ENCODE measurements around the gene GABRG3.

The GABRG3 gene

GRCh38 chr15:27433604-27434003 is 462.6 kb downstream of the GABRG3 start:
- no peak for DNase-seq

GRCh38 chr15:27438403-27439375 is 467.7 kb downstream of the GABRG3 start:
- DNase-seq = no peak

- no peak for DNase-seq
Measured at GRCh38 chr15:27441120-27441519, 470.1 kb downstream of the GABRG3 start.

- DNase-seq = no peak
Measured at GRCh38 chr15:27448234-27448633, 477.3 kb downstream of the GABRG3 start.

- DNase-seq = no peak
Measured at GRCh38 chr15:27448986-27449385, 478.0 kb downstream of the GABRG3 start.

GRCh38 chr15:27449941-27450340 is 479.0 kb downstream of the GABRG3 start:
- DNase-seq = no peak

- DNase-seq = no peak
Measured at GRCh38 chr15:27454281-27455075, 483.5 kb downstream of the GABRG3 start.

- no peak for DNase-seq
Measured at GRCh38 chr15:27456807-27457206, 485.8 kb downstream of the GABRG3 start.

GRCh38 chr15:27457766-27458165 is 486.8 kb downstream of the GABRG3 start:
- DNase-seq = no peak

- no peak for DNase-seq
Measured at GRCh38 chr15:27458345-27459084, 487.5 kb downstream of the GABRG3 start.

GRCh38 chr15:27459836-27460235 is 488.9 kb downstream of the GABRG3 start:
- no peak for DNase-seq

- DNase-seq = no peak
Measured at GRCh38 chr15:27461181-27461580, 490.2 kb downstream of the GABRG3 start.

GRCh38 chr15:27463525-27464088 is 492.6 kb downstream of the GABRG3 start:
- DNase-seq = no peak

GRCh38 chr15:27464941-27465612 is 494.1 kb downstream of the GABRG3 start:
- no peak for DNase-seq

GRCh38 chr15:27466758-27467157 is 495.8 kb downstream of the GABRG3 start:
- no peak for DNase-seq

GRCh38 chr15:27468151-27468591 is 497.2 kb downstream of the GABRG3 start:
- DNase-seq = no peak

GRCh38 chr15:27473845-27474244 is 502.9 kb downstream of the GABRG3 start:
- no peak for DNase-seq

- no peak for DNase-seq
Measured at GRCh38 chr15:27475395-27475794, 504.4 kb downstream of the GABRG3 start.

- DNase-seq = no peak
Measured at GRCh38 chr15:27479296-27480140, 508.5 kb downstream of the GABRG3 start.

GRCh38 chr15:27480141-27480530 is 509.2 kb downstream of the GABRG3 start:
- DNase-seq = no peak

GRCh38 chr15:27480642-27481041 is 509.7 kb downstream of the GABRG3 start:
- DNase-seq = no peak
